ENCODE measurements around the gene CASTOR1. TPM values are rescaled to one million over a fixed set of nuclear protein-coding genes. Genes with fewer than 3 reads are reported as not detected.
A peak's percentile ranks its signal among the peaks of the same experiment; 100 is the strongest.

CASTOR1 gene
- total and polyA plus RNA-seq, 7 donors, result 5.3 to 15.0 (median 9.2) TPM; not detected in 1

- 99% methylated on average over 1 of the region's 1 CpG for WGBS, 2 donors
- Histone ChIP-seq H3K4me1 (no peaks in the 10 kb centered on the region), H3K27ac (no peak overlapping the region), H3K4me3 (no peak overlapping the region), H3K27me3 (no peaks in the 10 kb centered on the region), H3K36me3 (peaks cover 74 to 99% (median 80%) of the 10 kb centered on the region in 4 donors), H3K9me3 (no peaks in the 10 kb centered on the region)
- no peak for DNase-seq
- intact Hi-C loops (cut with DNase I), result no loop called here
- TF ChIP-seq CTCF (IDR thresholded peaks at IDR 0.05) (no peak), EP300 (IDR thresholded peaks at IDR 0.05) (no peak), POLR2AphosphoS5 (IDR thresholded peaks at IDR 0.05) (no peak), POLR2A (IDR thresholded peaks at IDR 0.05) (no peak)
Measured at GRCh38 chr22:30335236-30335635, 45.9 kb upstream of the CASTOR1 start.

- no peak overlapping the region for H3K4me3 ChIP-seq
- H3K27ac ChIP-seq, result no peak overlapping the region
- H3K27me3 ChIP-seq, result no peaks in the 10 kb centered on the region
- H3K9me3 ChIP-seq, result no peaks in the 10 kb centered on the region
- WGBS, 2 donors, result 95 to 98% methylated on average over 4 of the region's 4 CpGs
- intact Hi-C loops (cut with DNase I), result no loop called here
- no peak for DNase-seq
- TF ChIP-seq EP300 (IDR thresholded peaks at IDR 0.05) (no peak), POLR2A (IDR thresholded peaks at IDR 0.05) (no peak), POLR2AphosphoS5 (IDR thresholded peaks at IDR 0.05) (no peak), CTCF (IDR thresholded peaks at IDR 0.05) (no peak)
- peaks cover 68 to 95% (median 74%) of the 10 kb centered on the region in 4 donors for H3K36me3 ChIP-seq
- H3K4me1 ChIP-seq, result no peaks in the 10 kb centered on the region
Measured at GRCh38 chr22:30334646-30335045, 45.3 kb upstream of the CASTOR1 start.

GRCh38 chr22:30333707-30334087 lies 44.4 kb upstream of the CASTOR1 start:
- H3K36me3 ChIP-seq, result peaks cover 59 to 87% (median 66%) of the 10 kb centered on the region in 4 donors
- WGBS, 2 donors, result 72 to 88% methylated on average over 3 of the region's 3 CpGs
- intact Hi-C loops (cut with DNase I), result no loop called here
- DNase-seq, result no peak
- H3K4me1 ChIP-seq, result no peaks in the 10 kb centered on the region
- TF ChIP-seq POLR2AphosphoS5 (IDR thresholded peaks at IDR 0.05), result no peak
- no peak for TF ChIP-seq CTCF (IDR thresholded peaks at IDR 0.05)
- TF ChIP-seq EP300 (IDR thresholded peaks at IDR 0.05), result no peak
- TF ChIP-seq POLR2A (IDR thresholded peaks at IDR 0.05), result no peak
- H3K27ac ChIP-seq, result no peak overlapping the region
- no peaks in the 10 kb centered on the region for H3K27me3 ChIP-seq
- no peaks in the 10 kb centered on the region for H3K9me3 ChIP-seq
- H3K4me3 ChIP-seq, result no peak overlapping the region

- TF ChIP-seq POLR2AphosphoS5 (IDR thresholded peaks at IDR 0.05), result no peak
- no peak for TF ChIP-seq POLR2A (IDR thresholded peaks at IDR 0.05)
- no peak for TF ChIP-seq EP300 (IDR thresholded peaks at IDR 0.05)
- no peaks in the 10 kb centered on the region for H3K9me3 ChIP-seq
- no peaks in the 10 kb centered on the region for H3K27me3 ChIP-seq
- peak overlapping the region in 1 of 4 donors; percentile 13 for H3K27ac ChIP-seq
- no peak overlapping the region for H3K4me3 ChIP-seq
- WGBS, 2 donors, result 60 to 75% methylated on average over 2 of the region's 2 CpGs
- no peak for DNase-seq
- H3K36me3 ChIP-seq, result peaks cover 54 to 82% (median 60%) of the 10 kb centered on the region in 4 donors
- intact Hi-C loops (cut with DNase I), result no loop called here
- no peaks in the 10 kb centered on the region for H3K4me1 ChIP-seq
Measured at GRCh38 chr22:30332994-30333706, 43.8 kb upstream of the CASTOR1 start.

GRCh38 chr22:30332551-30332950 lies 43.2 kb upstream of the CASTOR1 start:
- no peaks in the 10 kb centered on the region for H3K27me3 ChIP-seq
- 89 to 93% methylated on average over 5 of the region's 5 CpGs for WGBS, 2 donors
- peaks cover 48 to 76% (median 54%) of the 10 kb centered on the region in 4 donors for H3K36me3 ChIP-seq
- peak in 1 of 4 donors; percentile 18 for TF ChIP-seq POLR2AphosphoS5 (IDR thresholded peaks at IDR 0.05)
- TF ChIP-seq POLR2A (IDR thresholded peaks at IDR 0.05), result no peak
- no peak for TF ChIP-seq CTCF (IDR thresholded peaks at IDR 0.05)
- no peak for TF ChIP-seq EP300 (IDR thresholded peaks at IDR 0.05)
- H3K9me3 ChIP-seq, result no peaks in the 10 kb centered on the region
- intact Hi-C loops (cut with DNase I), result no loop called here
- peaks cover 0 to under 1% (median under 1%) of the 10 kb centered on the region in 4 donors for H3K4me1 ChIP-seq
- no peak overlapping the region for H3K27ac ChIP-seq
- H3K4me3 ChIP-seq, result no peak overlapping the region
- no peak for DNase-seq

Data from sigmoid colon (tissue), 7 donors.